ENCODE data around the gene TBC1D2. TPM values are rescaled to one million over a fixed set of nuclear protein-coding genes. Genes with fewer than 3 reads are reported as not detected.

The TBC1D2 gene
- total and polyA plus RNA-seq, 10 of the 15 experiments (the other 5 are each of a cell fraction or from before 2014, with no cell fraction given): 0.04 to 1.6 (median 1.1) TPM

- POLR2A ChIA-PET: no interaction called here
These were observed 28.9 kb downstream of the TBC1D2 start for GRCh38 chr9:98226516-98226915.

GRCh38 chr9:98225015-98225442 lies 30.4 kb downstream of the TBC1D2 start:
- Histone ChIP-seq H3K9me3 (replicated peaks; ENCODE audit: control insufficient read depth, insufficient read depth, low read length) (no peaks in the 10 kb centered on the region), H4K20me1 (ENCODE audit: control insufficient read depth, insufficient read depth) (no peaks in the 10 kb centered on the region), H3K4me1 (ENCODE audit: control insufficient read depth, insufficient read depth, low read length) (no peaks in the 10 kb centered on the region), H3K27me3 (replicated peaks in 1 of 2; ENCODE audit: control insufficient read depth in 2 of 2, insufficient read depth in 2 of 2, low read length in 1 of 2) (no peaks in the 10 kb centered on the region), H2AFZ (ENCODE audit: control insufficient read depth, low read depth, low read length) (no peak overlapping the region), H3K36me3 (ENCODE audit: control insufficient read depth in 2 of 2, insufficient read depth in 2 of 2, low read length in 1 of 2) (no peaks in the 10 kb centered on the region), H3K79me2 (ENCODE audit: control insufficient read depth, insufficient read depth, low read length) (no peaks in the 10 kb centered on the region), H3K9ac (ENCODE audit: control insufficient read depth, insufficient read depth, low read length) (no peak overlapping the region), H3K27ac (ENCODE audit: control insufficient read depth, insufficient read depth) (no peak overlapping the region), H3K4me2 (ENCODE audit: control insufficient read depth, insufficient read depth) (no peak overlapping the region), H3K4me3 (no peak overlapping the region)
- FAIRE-seq (no peak), ATAC-seq (no peak), DNase-seq (ENCODE audit: low read depth, low spot score) (no peak)
- in situ Hi-C loops (cut with MboI) (no loop called here), intact Hi-C loops (cut with micrococcal nuclease; ENCODE audit: unreplicated experiment) (no loop called here)
- POLR2A ChIA-PET: interaction anchor here (0.5 kb wide), 1 partner anchor 457 kb away, joined by 10 read pairs; no protein-coding TSS in a partner anchor
- SMC1A ChIA-PET (ENCODE audit: uncharacterized antibody, unreplicated experiment): no interaction called here
- RAD21 ChIA-PET (ENCODE audit: unreplicated experiment): interaction anchor here (0.6 kb wide), 1 partner anchor 15 kb away, joined by 4 read pairs; no protein-coding TSS in a partner anchor
- TF ChIP-seq SMAD5 (IDR thresholded peaks at IDR 0.05; ENCODE audit: low read depth) (no peak), NFYA (IDR thresholded peaks at IDR 0.05; ENCODE audit: borderline replicate concordance, low read depth, low read length) (no peak), RFX5 (IDR thresholded peaks at IDR 0.05; ENCODE audit: low read depth, low read length) (no peak), DPF2 (IDR thresholded peaks at IDR 0.05) (no peak), CBFB (IDR thresholded peaks at IDR 0.05; ENCODE audit: low read depth) (no peak), HDGF (IDR thresholded peaks at IDR 0.05) (no peak), MLLT1 (IDR thresholded peaks at IDR 0.05) (no peak), STAT1 (conservative IDR thresholded peaks at IDR 0.05) (no peak), SPI1 (IDR thresholded peaks at IDR 0.05; ENCODE audit: borderline replicate concordance, insufficient read depth, low read depth, low read length) (no peak)
- 70% methylated on average over 6 of the region's 6 CpGs for WGBS (ENCODE audit: insufficient coverage, insufficient replicate concordance, low lambda C conversion rate, missing lambda C conversion rate)
- CTCF ChIA-PET: interaction anchor here (0.6 to 1.3 kb wide), 2 partner anchors 18 to 67 kb away, joined by 3 to 4 read pairs; no protein-coding TSS in a partner anchor
- no TSS peak for BruUV-seq (replicated peaks)

More at GRCh38 chr9:98226516-98226915, 28.9 kb downstream of the TBC1D2 start:
- intact Hi-C loops (cut with micrococcal nuclease; ENCODE audit: unreplicated experiment) (no loop called here), in situ Hi-C loops (cut with MboI) (no loop called here)
- Histone ChIP-seq H3K9ac (ENCODE audit: control insufficient read depth, insufficient read depth, low read length) (no peak overlapping the region), H3K4me2 (ENCODE audit: control insufficient read depth, insufficient read depth) (no peak overlapping the region), H3K27ac (ENCODE audit: control insufficient read depth, insufficient read depth) (no peak overlapping the region), H3K4me1 (ENCODE audit: control insufficient read depth, insufficient read depth, low read length) (peaks cover 7% of the 10 kb centered on the region; the same call in 1 of the 2 replicates), H4K20me1 (ENCODE audit: control insufficient read depth, insufficient read depth) (no peaks in the 10 kb centered on the region), H3K79me2 (ENCODE audit: control insufficient read depth, insufficient read depth, low read length) (no peaks in the 10 kb centered on the region), H3K4me3 (no peak overlapping the region), H3K27me3 (replicated peaks in 1 of 2; ENCODE audit: control insufficient read depth in 2 of 2, insufficient read depth in 2 of 2, low read length in 1 of 2) (no peaks in the 10 kb centered on the region), H2AFZ (ENCODE audit: control insufficient read depth, low read depth, low read length) (no peak overlapping the region), H3K9me3 (replicated peaks; ENCODE audit: control insufficient read depth, insufficient read depth, low read length) (no peaks in the 10 kb centered on the region), H3K36me3 (ENCODE audit: control insufficient read depth in 2 of 2, insufficient read depth in 2 of 2, low read length in 1 of 2) (no peaks in the 10 kb centered on the region)
- TF ChIP-seq IKZF1 (conservative IDR thresholded peaks at IDR 0.05) (no peak), SPI1 (IDR thresholded peaks at IDR 0.05; ENCODE audit: borderline replicate concordance, insufficient read depth, low read depth, low read length) (no peak), SIX5 (IDR thresholded peaks at IDR 0.05; ENCODE audit: low read depth, low read length, severe bottlenecking) (no peak), BCL11A (IDR thresholded peaks at IDR 0.05; ENCODE audit: low read depth, low read length) (no peak), ETV6 (conservative IDR thresholded peaks at IDR 0.05 in 1 of 2, IDR thresholded peaks at IDR 0.05 in 1 of 2; ENCODE audit: borderline replicate concordance in 1 of 2, low read depth in 1 of 2) (no peak), PAX8 (IDR thresholded peaks at IDR 0.05) (no peak), RCOR1 (conservative IDR thresholded peaks at IDR 0.05; ENCODE audit: low read depth, low read length) (no peak), NFYA (IDR thresholded peaks at IDR 0.05; ENCODE audit: borderline replicate concordance, low read depth, low read length) (no peak), CREB1 (IDR thresholded peaks at IDR 0.05; ENCODE audit: low read depth) (no peak)
- DNase-seq (ENCODE audit: low read depth, low spot score) (no peak), ATAC-seq (no peak), FAIRE-seq (no peak)
- CTCF ChIA-PET: no interaction called here
- 0% methylated on average over 1 of the region's 1 CpG for WGBS (ENCODE audit: insufficient coverage, insufficient replicate concordance, low lambda C conversion rate, missing lambda C conversion rate)
- SMC1A ChIA-PET (ENCODE audit: uncharacterized antibody, unreplicated experiment): no interaction called here
- BruUV-seq (replicated peaks): no TSS peak
- RAD21 ChIA-PET (ENCODE audit: unreplicated experiment): interaction anchor here (0.6 kb wide), 1 partner anchor 30 kb away, joined by 3 read pairs; no protein-coding TSS in a partner anchor
